Coronary artery (tissue), 2 donors: ENCODE data around the gene SLC44A3.

Experiments used
- DNase-seq: peaks from one replicate; pipeline ENCODE4 v3.0.0-alpha.2; 2017; ENCODE audit warnings: low spot score
- H3K27ac ChIP-seq, 2 donors: fragments of 200-600 bp; sonication (generic); one replicate each; pipeline ENCODE4 v1.5.1; 2016 to 2019
- H3K4me3 ChIP-seq: fragments of 200-600 bp; sonication (generic); 2 replicates; pipeline ENCODE4 v1.5.1; 2016; ENCODE audit warnings: mild to moderate bottlenecking, moderate library complexity
- CTCF ChIP-seq: fragments of 200-600 bp; sonication (generic); IDR thresholded peaks from one replicate; pipeline ENCODE4 v1.5.1; 2019; ENCODE audit warnings: antibody characterized with exemption

Gene SLC44A3

GRCh38 chr1:94858276-94858675, 38.1 kb downstream of the SLC44A3 start:
- no peak overlapping the region for H3K27ac ChIP-seq
- DNase-seq, result no peak
- H3K4me3 ChIP-seq, result no peak overlapping the region

GRCh38 chr1:94859174-94859573, 39.0 kb downstream of the SLC44A3 start:
- Histone ChIP-seq H3K4me3 (no peak overlapping the region), H3K27ac (peak overlapping the region in 1 of 2 donors; percentile 25)
- TF ChIP-seq CTCF, result no peak
- DNase-seq, result no peak

More at GRCh38 chr1:94858276-94858675, 38.1 kb downstream of the SLC44A3 start:
- no peak for TF ChIP-seq CTCF

- DNase-seq, result no peak
- Histone ChIP-seq H3K4me3 (no peak overlapping the region), H3K27ac (peak overlapping the region; percentile 76 to 91)
- no peak for TF ChIP-seq CTCF
These were observed 42.6 kb downstream of the SLC44A3 start for GRCh38 chr1:94862718-94863117.

GRCh38 chr1:94863297-94863911, 43.2 kb downstream of the SLC44A3 start:
- DNase-seq, result no peak
- no peak for TF ChIP-seq CTCF
- Histone ChIP-seq H3K4me3 (peak overlapping the region; percentile 42), H3K27ac (peak overlapping the region; percentile 76 to 91)

- no peak for TF ChIP-seq CTCF
- Histone ChIP-seq H3K4me3 (peak overlapping the region; percentile 42), H3K27ac (peak overlapping the region; percentile 76 to 91)
- peak; percentile 79 for DNase-seq
These were observed 43.8 kb downstream of the SLC44A3 start for GRCh38 chr1:94863919-94864318.

- no peak for DNase-seq
- Histone ChIP-seq H3K4me3 (no peak overlapping the region), H3K27ac (peak overlapping the region; percentile 76 to 91)
- no peak for TF ChIP-seq CTCF
These were observed 44.7 kb downstream of the SLC44A3 start for GRCh38 chr1:94864821-94865220.

- no peak for DNase-seq
- no peak for TF ChIP-seq CTCF
- H3K4me3 ChIP-seq, result no peak overlapping the region
- H3K27ac ChIP-seq, result peak overlapping the region; percentile 76 to 91
These were observed 45.2 kb downstream of the SLC44A3 start for GRCh38 chr1:94865360-94865759.
